Activated CD4-positive, alpha-beta T cell treated with anti-CD3 and anti-CD28 coated beads, Interleukin-2, Interleukin-4, amounts not matched to agents 100 ng/mL and 50 ng/mL, durations not matched to agents 16 hours and 8 hours (primary cell): ENCODE data around the gene ANKMY1.
A peak's percentile ranks its signal among the peaks of the same experiment; 100 is the strongest.

Experiments
- DNase-seq: peaks from one replicate; pipeline ENCODE4 v3.0.0-alpha.2; 2020; ENCODE audit warnings: low spot score

ANKMY1 gene, protein sequence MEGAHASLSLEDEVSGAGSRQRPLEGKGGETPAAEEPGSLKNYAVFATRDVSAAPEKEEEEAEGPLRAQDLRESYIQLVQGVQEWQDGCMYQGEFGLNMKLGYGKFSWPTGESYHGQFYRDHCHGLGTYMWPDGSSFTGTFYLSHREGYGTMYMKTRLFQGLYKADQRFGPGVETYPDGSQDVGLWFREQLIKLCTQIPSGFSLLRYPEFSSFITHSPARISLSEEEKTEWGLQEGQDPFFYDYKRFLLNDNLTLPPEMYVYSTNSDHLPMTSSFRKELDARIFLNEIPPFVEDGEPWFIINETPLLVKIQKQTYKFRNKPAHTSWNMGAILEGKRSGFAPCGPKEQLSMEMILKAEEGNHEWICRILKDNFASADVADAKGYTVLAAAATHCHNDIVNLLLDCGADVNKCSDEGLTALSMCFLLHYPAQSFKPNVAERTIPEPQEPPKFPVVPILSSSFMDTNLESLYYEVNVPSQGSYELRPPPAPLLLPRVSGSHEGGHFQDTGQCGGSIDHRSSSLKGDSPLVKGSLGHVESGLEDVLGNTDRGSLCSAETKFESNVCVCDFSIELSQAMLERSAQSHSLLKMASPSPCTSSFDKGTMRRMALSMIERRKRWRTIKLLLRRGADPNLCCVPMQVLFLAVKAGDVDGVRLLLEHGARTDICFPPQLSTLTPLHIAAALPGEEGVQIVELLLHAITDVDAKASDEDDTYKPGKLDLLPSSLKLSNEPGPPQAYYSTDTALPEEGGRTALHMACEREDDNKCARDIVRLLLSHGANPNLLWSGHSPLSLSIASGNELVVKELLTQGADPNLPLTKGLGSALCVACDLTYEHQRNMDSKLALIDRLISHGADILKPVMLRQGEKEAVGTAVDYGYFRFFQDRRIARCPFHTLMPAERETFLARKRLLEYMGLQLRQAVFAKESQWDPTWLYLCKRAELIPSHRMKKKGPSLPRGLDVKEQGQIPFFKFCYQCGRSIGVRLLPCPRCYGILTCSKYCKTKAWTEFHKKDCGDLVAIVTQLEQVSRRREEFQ

DNA sequence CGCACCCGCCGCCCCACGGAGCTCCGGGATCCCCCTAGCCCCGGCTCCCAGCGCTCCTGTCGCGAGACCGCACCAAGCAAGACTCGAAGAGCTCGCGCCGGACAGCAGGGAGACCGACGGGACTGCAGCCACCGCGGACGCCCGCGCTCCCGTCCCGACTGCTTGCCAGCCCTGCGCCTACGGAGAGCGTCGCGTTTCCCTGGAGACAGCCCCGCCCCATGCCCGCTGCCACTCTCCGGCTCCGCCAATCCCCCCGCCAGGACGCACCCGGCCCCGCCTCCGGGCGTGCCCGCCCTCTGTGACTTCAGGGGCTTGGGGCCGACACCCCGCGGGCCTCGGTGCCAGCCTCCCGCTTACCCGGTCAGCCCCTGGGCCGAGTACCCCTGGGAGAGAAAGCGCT lies at the start of gene ANKMY1:
ANKMY1 (minus strand) TSS at position 181 of the 400 bp plus-strand sequence. CDS start 653 bp downstream, outside the sequence.
- DNase-seq = peak; percentile 78

DNA sequence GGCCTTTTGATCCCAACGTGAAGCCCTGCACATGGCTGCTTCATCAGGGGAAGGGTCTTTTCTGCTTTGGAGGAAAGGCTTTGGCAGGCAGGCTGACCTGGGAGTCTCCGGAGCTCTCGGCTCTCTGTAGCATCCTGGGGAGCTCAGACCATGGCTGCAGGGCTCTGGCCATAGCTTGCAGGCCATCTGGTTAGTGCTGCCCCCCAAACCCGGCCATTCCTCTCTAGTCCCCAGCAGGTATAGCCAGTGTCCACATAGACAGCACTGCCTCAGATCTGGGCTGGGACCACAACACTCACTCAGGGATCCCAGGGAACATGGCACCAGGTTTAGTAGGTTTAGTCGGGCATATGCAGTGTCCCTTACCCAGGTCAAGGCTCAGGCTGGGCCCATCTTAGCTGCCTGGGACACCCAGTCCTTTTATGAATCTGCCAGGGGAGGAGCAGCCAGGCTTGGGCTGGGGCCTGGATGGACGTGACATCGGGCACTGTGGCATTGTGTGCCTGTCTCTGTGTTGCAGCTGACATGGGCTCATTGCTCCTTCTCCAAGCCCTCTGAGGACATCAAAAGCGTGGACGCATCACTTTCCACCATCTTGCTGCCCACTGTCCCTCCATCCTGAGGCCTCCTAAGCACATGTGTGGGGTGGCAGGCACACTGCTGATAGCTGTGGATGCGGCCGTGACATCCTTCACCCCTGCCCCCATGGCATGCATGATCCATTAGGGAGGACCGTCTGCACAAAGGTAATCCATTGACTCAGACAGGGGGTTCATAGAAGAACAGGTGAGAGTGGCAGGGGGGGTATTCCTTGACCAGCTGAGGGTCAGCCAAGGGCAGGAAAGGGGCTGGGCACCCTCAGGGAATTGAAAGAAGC lies 48.3 kb upstream of the ANKMY1 start:
- DNase-seq = no peak

DNA sequence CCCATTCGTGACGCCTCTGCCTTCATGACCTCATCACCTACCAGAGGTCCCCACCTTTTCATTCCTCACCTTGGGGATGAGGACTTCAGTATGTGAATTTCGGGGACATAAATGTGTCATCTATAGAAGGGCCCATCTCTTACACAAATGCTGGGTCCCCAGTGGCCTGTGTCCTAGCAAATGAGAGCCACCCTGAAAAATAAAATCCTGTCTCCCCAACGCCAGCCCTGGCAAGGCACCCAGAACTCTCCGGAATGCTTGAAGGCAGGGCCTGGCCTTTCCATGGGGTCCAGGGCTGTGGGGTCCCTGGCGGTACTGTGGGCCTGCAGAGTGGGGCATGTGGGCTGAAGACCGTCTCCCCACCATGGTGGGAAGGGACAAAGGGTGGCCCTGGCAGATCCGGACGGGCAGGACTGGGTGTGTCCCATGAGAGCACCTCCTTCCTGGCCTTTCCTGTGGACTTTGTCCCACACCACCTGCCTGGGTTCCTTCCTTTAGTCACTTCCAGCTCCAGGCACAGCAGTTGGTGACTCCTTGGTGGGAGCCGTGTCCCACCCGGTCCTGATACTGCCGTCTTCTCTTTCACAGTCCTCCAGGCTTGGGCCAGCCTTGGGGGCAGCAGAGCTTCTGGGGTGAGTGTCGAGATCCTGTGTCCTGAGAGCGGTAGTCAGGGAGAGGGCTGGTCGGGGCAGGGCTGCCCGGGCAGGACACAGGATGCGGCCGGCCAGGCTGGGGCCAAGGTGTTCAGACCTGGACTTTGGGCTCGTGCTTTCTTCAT lies 47.3 kb upstream of the ANKMY1 start:
- DNase-seq = no peak

DNA sequence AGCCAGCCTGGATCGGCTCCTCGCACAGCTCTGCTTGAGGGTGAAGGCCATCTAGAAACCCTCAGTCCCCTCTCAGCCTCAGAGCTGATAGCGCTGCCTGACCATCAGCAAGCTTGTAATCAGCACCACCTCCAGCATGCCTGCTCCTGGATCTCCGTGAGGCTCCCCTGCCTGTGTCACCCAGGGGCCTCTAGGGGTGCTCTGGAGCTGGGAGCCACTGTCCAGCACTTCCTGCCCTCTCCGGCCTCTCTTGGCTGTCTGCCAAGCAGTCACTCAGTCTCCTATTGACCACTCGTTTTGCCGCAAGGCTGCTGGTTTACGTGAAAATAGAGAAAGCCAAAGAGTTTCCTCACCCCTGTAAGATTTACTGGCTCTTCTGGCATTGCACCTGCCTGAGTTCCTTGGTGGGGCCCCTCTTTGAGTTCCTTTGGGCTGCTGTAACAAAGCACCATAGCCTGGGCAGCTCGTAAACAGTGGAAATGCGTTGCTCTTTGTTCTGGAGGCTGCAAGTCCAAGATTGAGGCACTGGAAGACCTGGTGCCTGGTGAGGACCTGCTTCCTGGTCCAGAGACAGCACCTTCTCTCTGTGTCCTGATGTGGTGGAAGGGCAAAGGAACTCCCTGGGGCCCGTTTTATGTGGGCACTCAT lies 46.6 kb upstream of the ANKMY1 start:
- DNase-seq = no peak

DNA sequence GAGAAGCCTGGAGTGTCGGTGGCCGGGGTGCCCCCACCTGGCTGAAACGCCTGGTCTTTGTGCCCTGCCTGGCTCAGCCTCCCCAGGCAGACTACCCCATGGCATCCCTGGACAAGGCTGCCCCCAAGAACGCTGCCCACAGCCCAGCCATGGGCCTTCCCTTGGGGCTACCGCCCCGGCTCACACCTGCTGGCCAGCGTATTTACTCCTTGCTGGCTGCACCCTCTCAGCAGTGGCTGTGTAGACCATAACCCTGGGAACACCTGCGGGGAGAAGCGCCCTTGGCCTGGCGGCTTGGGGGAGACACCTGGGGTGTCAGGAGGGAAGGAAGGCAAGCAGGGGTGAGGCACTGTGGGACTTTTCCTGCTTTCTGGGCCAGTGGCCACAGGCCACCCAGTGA lies 46.1 kb upstream of the ANKMY1 start:
- DNase-seq = no peak

DNA sequence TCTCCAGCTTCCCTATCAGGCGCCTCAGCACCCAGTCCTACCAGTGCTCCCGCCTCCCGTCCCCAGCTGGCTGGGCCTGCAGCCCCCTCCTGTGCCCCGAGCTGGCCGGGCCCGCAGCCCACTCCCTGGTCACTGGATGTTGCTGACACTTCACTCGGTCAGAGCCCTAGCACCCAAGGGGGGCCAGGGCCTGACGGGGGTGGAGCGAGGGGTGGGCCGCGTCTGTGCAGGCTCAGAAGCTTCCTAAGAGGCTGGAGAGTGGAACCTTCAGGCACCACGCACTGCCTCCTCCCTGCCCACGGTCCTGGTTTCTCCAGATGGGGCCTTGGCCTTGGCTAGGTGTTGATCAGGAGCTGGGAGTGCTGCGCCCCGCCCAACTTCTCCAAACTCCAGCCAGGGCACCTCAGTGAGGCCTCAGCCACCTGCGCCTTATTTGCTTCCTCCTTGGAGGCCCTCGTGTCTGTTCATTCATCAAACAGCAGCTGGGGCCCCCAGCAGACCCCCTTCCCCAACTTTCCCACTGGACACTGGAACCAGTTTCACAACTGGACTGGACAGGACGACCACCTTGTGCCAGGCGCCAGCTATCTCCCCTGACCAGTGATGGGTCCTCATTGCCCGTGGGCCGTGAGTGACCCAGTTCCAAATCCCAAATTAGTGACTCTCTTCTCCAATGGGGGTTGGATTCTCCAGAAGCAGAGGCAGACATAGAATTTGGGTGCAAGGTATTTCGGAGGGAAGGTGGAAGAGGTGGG lies 45.5 kb upstream of the ANKMY1 start:
- no peak for DNase-seq

DNA sequence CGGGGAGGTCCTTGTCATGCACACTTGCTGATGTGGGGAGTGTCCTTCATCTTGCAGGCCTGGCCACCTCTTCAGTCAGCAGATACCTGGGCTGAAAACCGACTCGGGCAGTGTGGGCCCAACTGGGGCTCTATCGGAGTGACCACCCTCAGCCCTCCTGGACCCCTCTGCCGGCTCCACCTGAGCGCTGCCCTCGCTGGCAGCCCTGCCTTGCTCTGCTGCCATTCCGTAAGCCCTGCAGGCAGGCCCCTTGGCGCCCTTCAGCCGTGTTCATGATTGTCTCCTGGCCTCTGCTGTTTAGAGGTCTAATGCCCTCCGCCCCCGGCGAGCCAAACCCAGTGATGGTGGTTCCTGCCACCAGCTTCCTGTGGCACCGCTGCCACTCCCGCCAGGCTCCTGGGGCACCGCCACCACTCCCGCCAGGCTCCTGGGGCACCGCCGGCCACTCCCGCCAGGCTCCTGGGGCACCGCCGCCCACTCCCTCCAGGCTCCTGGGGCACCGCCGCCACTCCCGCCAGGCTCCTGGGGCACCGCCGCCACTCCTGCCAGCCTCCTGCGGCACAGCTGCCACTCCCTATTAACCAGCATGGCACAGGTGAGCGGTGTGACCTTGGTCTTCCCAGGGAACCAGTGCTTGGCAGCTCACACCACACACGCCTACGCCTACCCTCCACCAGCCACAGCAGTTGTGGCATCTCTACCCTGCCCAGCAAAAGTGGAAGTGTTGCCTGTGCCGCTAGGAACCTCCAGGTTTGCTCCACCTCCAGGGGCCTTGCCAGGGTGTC lies 44.7 kb upstream of the ANKMY1 start:
- no peak for DNase-seq

DNA sequence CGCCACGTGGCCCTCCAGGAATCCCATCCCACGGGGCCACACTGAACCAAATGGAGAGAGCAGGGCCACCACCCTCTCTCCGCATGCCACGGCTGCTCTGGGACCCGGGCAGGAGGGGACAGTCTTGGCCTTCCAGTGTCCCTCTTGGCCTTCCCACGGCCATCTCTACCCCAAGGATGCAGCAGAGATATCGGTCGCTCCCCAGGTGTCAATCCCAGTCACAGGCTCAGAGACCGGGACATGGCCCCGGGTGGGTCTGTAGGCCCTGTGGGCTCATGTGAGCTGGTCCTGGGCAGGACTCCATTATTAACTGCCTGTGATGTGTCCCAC lies 44.0 kb upstream of the ANKMY1 start:
- DNase-seq = no peak

DNA sequence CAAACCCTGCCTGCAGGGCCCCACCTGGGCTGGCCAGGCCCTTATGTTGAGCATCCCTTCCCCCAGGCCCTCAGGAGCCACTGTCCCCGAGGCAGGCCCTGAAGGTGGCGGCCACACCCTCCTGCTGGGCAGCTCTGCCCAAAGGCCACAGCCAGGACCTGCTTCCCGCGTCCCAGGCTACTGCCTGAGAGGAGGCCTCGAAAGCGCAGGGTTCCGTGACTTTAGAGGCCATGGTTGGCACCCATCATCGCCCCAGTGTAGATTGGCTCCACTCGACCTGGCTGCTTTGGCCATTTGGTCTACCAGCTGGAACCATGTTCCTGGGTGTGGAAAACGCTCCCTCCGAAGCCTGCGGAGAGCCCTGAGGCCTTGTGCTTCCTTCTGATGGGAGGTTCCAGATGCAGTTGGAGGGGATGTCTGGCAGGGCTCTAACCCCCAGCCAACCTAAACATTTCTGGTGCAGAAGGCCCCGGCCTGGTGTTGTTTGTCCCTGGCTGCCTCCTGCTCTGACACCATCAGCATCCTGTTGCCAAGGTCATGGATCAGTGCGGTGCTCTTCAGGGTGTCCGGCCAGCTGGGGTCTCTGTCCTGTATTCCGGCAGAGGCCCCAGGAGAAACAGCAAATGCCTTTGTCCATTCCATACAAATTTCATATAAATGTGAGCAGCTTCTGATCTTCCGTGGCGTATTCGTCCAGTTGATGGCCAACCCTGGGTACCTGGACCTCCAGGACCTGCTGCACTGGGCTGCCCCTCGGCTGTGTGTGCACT lies 43.5 kb upstream of the ANKMY1 start:
- no peak for DNase-seq

DNA sequence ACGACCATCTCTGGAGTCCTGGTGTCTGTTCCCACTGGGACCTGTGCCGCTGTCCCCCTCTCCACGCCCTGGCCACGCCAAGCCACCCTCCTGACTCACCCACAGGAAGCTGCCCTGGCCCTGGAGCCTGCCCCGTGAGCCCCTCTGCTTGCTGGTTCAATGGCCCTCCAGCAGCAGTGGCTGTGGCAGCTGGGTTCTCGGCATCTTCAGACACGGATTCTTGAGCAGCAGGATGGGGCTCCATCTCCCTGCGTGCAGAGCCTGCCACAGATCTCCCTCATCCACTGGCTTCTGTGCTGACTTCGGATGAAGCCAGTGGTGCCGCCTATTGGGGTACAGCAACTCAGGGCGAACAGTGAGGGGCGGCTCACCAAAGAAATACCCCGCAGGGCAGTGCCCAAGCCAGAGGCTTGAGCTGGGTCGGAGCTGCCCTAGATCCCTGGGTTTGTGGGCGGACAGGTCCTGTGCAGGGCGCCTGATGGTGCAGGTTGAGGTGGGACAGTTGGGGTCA lies 42.7 kb upstream of the ANKMY1 start:
- no peak for DNase-seq

DNA sequence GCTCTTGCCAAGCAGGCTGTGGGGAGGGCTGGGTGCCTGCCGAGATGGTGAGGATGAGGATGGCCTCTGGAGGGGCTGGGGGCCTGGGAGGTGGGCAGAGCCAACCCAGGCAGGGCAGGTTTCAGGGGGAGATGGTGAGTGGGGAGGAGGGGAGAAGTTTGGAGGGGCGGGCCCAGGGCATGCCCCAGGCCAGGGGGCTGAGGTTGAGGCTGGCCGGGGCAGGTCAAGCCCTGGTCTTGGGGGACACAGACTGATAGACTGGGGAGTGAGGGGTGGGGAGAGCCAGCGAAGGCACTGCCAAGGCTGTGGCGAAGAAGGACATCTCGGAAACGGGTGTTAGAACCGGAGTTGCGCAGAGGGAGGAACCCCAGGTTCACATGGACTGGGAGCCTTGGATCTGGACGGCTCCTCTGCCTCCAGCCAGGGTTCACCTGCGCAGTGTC lies 41.4 kb upstream of the ANKMY1 start:
- no peak for DNase-seq

DNA sequence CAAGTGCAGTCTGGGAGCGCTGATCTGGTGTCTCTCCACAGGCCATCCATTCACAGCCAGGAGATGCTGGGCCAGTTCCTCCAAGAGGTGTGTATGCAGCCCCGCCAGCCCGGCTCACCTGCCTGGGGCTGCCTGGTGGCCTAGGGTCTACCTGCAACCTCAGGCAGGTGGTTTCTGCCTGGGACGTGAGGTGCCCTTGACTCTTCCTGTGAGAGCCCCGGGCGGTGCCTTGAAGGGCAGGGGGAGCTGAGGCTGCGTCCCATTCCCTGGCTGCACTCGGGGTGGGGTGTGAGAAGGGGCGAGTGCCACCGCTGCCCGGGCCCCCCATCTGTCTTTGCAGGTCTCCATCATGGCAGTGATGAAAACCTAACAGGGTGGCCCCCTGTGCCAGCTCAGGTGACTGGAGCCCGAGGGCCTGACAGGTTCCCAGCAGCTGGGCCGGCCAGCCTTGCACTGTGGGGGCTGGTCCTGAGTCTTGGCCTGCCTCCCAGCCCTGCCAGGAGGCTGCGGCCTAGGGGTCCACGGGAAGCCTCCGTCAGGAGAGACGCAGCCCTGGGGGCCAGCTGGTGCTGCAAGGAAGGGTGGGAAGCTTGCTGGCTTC lies 40.6 kb upstream of the ANKMY1 start:
- no peak for DNase-seq

DNA sequence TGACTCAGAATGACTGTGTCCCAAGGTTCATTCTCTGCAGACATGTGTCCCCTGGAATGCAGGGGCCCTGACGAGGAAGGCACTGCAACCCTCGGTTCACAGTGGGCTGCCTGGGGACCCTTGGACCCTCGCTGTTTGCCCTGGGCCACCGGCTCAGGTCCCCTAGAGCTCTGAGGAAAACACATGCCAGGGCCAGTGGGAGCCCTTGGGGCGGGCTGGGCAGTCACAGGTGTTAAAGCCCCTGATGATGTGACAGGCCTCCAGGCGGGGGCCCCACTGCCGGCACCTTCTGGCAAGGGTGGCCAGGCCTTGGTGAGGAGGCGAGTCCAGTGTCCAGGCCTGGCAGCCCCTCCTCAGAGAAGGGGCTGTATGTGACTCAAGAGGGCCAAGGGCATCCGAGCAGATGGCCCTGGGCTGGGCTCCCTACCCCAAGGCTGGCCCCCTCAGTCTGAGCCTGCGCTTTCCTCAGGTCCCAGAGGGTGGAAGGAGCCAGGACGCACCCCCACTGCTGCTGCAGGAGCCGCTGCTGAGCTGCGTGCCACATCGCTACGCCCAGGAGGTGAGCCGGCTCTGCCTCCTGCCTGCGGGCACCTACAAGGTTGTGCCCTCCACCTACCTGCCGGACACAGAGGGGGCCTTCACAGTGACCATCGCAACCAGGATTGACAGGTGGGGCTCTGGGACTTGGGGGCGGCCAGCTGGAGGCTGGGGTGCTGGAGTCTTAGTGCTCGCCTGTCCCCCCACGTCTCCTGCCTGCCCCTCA lies 39.8 kb upstream of the ANKMY1 start:
- no peak for DNase-seq

DNA sequence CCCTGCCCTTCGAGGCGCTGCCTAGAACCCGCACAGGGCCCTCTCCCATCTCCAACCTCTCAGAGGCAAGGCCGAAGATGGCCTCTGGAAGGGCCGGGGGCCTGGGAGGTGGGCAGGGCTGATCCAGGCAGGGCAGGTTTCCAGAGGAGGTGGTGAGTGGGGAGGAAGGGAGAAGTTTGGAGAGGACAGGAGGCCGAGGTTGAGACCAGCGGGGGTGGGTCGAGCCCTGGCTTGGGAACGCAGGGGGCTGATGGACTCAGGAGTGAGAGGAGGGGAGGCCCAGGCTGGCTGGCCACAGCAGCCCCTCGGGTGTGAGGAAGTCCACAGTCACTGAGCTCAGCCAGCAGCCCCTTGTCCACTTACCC lies 39.2 kb upstream of the ANKMY1 start:
- DNase-seq = no peak

DNA sequence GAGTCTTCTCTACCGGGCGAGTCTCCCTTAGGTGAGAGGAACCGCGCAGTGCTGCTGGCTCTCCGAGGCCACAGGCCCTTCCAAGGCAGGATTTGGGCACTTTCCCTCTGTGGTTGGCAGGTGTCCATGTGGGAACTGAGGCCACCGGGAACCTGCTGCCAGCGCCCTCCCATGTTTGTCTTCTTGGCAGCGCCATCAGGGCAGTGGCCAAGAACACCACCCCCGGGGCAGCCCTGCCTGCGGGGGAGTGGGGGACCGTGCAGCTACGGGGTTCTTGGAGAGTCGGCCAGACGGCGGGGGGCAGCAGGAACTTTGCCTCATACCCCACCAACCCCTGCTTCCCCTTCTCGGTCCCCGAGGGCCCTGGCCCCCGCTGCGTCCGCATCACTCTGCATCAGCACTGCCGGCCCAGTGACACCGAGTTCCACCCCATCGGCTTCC lies 38.7 kb upstream of the ANKMY1 start:
- DNase-seq = no peak

DNA sequence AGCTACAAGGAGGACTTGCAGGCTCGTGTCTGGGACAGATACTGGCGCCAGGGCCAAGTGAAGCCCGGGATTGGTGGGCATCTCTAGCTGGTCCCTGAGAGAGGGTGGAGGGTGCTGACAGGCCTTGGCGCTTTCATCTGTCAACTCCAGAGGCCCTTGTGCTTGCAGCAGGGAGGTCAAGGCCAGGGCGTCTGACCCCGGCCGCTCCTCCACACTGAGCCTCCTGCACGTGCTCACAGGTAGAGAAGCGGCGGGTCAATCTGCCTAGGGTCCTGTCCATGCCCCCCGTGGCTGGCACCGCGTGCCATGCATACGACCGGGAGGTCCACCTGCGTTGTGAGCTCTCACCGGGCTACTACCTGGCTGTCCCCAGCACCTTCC lies 38.3 kb upstream of the ANKMY1 start:
- DNase-seq = no peak
